Measurements from ENCODE around the gene DEK.

- TF ChIP-seq EZH2 (IDR thresholded peaks at IDR 0.05; ENCODE audit: insufficient read depth, low read length) (no peak), CTCF (IDR thresholded peaks at IDR 0.05; ENCODE audit: insufficient read depth, low read depth, low read length) (no peak)
These were observed 3.8 kb downstream of the DEK start for GRCh38 chr6:18260448-18261106.

Measured in astrocyte (in vitro differentiated cells and primary cell).